ENCODE data around the gene CNIH3. TPM values are rescaled to one million over a fixed set of nuclear protein-coding genes. Genes with fewer than 3 reads are reported as not detected.

The CNIH3 gene
- total and polyA plus RNA-seq, 2 donors (not counting 3 experiments of a cell fraction or from before 2014, with no cell fraction given) = 1.3 to 2.5 TPM

DNA sequence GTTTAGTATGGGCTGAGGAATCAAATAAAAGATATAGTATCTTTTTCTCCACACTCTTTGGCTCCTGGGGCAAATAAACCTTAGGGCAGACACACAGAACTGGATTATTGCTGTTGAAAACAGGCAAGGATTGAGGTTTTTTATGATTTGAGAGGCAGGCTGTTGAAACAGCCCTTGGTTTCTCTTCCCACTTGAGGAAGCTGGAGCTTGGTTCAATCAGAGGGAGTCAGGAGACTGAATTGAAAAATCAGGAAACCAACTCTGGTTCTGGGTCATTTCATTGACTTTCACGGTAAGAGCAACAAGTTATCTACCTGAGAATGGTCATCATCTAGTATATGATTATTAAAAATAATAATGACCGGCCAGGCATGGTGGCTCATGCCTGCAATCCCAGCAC is 108.4 kb downstream of the CNIH3 start:
- Histone ChIP-seq H3K4me1 (ENCODE audit: control insufficient read depth, extremely low read depth, insufficient read depth, low read length) (no peaks in the 10 kb centered on the region), H3K79me2 (ENCODE audit: control insufficient read depth, insufficient read depth, low read length) (no peaks in the 10 kb centered on the region), H3K9me1 (replicated peaks; ENCODE audit: control insufficient read depth, extremely low read depth, insufficient read depth, low read length) (no peaks in the 10 kb centered on the region), H3K27ac (ENCODE audit: insufficient read depth, low read depth, low read length) (no peak overlapping the region), H3K9me3 (replicated peaks; ENCODE audit: control insufficient read depth, insufficient read depth, low read length) (no peaks in the 10 kb centered on the region), H3K27me3 (ENCODE audit: control insufficient read depth in 2 of 2, insufficient read depth in 2 of 2, low read length in 2 of 2) (no peaks in the 10 kb centered on the region), H3K9ac (replicated peaks; ENCODE audit: extremely low read depth, insufficient read depth, low read length) (no peak overlapping the region), H3K4me3 (replicated peaks in 1 of 3; ENCODE audit: insufficient read depth in 1 of 3, low read depth in 1 of 3, low read length in 3 of 3) (no peak overlapping the region), H3K4me2 (ENCODE audit: insufficient read depth, low read length) (no peak overlapping the region), H2AFZ (ENCODE audit: low read depth, low read length) (no peak overlapping the region), H4K20me1 (replicated peaks; ENCODE audit: control insufficient read depth, extremely low read depth, insufficient read depth, low read length) (no peaks in the 10 kb centered on the region), H3K36me3 (ENCODE audit: control insufficient read depth in 2 of 2, extremely low read depth in 1 of 2, insufficient read depth in 2 of 2, low read length in 2 of 2) (no peaks in the 10 kb centered on the region)
- CTCF ChIA-PET = interaction anchor here (1.4 kb wide), 1 partner anchor 133 kb away, joined by 3 read pairs; no protein-coding TSS in a partner anchor
- POLR2A ChIA-PET = no interaction called here
- no peak for DNase-seq (ENCODE audit: low read depth, low spot score)
- TF ChIP-seq, protein P1, sequence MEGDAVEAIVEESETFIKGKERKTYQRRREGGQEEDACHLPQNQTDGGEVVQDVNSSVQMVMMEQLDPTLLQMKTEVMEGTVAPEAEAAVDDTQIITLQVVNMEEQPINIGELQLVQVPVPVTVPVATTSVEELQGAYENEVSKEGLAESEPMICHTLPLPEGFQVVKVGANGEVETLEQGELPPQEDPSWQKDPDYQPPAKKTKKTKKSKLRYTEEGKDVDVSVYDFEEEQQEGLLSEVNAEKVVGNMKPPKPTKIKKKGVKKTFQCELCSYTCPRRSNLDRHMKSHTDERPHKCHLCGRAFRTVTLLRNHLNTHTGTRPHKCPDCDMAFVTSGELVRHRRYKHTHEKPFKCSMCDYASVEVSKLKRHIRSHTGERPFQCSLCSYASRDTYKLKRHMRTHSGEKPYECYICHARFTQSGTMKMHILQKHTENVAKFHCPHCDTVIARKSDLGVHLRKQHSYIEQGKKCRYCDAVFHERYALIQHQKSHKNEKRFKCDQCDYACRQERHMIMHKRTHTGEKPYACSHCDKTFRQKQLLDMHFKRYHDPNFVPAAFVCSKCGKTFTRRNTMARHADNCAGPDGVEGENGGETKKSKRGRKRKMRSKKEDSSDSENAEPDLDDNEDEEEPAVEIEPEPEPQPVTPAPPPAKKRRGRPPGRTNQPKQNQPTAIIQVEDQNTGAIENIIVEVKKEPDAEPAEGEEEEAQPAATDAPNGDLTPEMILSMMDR (IDR thresholded peaks at IDR 0.05; ENCODE audit: extremely low read depth in 1 of 2, insufficient read depth in 1 of 2, low read depth in 1 of 2, low read length in 2 of 2) = no peak
- TF ChIP-seq POLR2A (IDR thresholded peaks at IDR 0.05; ENCODE audit: low read depth, low read length) = no peak
- no peak for TF ChIP-seq POLR2AphosphoS5 (IDR thresholded peaks at IDR 0.05; ENCODE audit: insufficient read depth, low read depth, low read length)
- TF ChIP-seq FOS (IDR thresholded peaks at IDR 0.05; ENCODE audit: borderline replicate concordance, insufficient read depth, low read length) = no peak
- TF ChIP-seq MYC (IDR thresholded peaks at IDR 0.05; ENCODE audit: low read depth, low read length) = no peak
- TF ChIP-seq JUN (IDR thresholded peaks at IDR 0.05; ENCODE audit: borderline replicate concordance, insufficient read depth, insufficient read length, low read depth) = no peak
- no TSS peak for BruUV-seq (replicated peaks)
- intact Hi-C loops (cut with micrococcal nuclease) = no loop called here
- dilution Hi-C loops (cut with MboI; ENCODE audit: extremely low pct_ligation_motif_present, low sequenced_read_pairs) = no loop called here
- FAIRE-seq = no peak

Measured in endothelial cell of umbilical vein (primary cell).